Measurements from ENCODE around the gene NGEF.

DNA sequence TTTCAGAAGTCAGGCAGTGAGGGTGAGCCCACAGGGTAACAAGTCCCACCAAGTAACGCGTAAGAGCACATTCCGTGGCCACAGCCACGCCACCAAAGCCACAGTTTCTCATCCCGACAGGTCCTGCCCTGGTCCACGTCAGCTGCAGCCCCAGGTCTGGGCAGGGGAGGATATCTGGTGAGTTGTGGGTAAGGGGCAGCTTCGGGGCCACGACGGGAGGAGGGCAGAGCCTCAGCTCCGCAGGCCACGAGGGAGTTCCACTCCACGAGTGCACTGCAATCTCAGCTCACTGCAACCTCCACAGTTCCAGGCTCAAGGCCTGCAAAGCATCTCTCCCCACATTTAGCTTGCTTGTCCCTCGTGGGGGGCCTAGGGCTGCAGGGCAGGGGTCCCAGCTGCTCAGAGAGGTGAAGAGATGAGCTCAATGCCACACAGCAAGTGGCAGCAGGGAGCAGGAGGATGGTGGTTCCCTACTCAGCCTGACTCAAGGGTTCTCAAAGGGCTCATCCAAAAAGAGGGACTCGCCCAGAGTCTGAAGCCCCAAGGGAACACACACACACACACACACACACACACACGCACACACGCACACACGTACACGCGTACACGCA lies 130.4 kb downstream of the NGEF start:
- TF ChIP-seq ATF3 (IDR thresholded peaks at IDR 0.05) (no peak), CTCF (IDR thresholded peaks at IDR 0.05; ENCODE audit: low read depth, low read length, missing input control) (no peak), RXRA (IDR thresholded peaks at IDR 0.05) (no peak), GABPA (IDR thresholded peaks at IDR 0.05 in 1 of 2, conservative IDR thresholded peaks at IDR 0.05 in 1 of 2) (no peak), JUND (IDR thresholded peaks at IDR 0.05) (no peak), ZBTB33 (IDR thresholded peaks at IDR 0.05) (no peak), EGR1 (IDR thresholded peaks at IDR 0.05; ENCODE audit: low read depth in 2 of 2) (no peak), TAF1 (conservative IDR thresholded peaks at IDR 0.05) (no peak)
- TF ChIP-seq, protein P1, sequence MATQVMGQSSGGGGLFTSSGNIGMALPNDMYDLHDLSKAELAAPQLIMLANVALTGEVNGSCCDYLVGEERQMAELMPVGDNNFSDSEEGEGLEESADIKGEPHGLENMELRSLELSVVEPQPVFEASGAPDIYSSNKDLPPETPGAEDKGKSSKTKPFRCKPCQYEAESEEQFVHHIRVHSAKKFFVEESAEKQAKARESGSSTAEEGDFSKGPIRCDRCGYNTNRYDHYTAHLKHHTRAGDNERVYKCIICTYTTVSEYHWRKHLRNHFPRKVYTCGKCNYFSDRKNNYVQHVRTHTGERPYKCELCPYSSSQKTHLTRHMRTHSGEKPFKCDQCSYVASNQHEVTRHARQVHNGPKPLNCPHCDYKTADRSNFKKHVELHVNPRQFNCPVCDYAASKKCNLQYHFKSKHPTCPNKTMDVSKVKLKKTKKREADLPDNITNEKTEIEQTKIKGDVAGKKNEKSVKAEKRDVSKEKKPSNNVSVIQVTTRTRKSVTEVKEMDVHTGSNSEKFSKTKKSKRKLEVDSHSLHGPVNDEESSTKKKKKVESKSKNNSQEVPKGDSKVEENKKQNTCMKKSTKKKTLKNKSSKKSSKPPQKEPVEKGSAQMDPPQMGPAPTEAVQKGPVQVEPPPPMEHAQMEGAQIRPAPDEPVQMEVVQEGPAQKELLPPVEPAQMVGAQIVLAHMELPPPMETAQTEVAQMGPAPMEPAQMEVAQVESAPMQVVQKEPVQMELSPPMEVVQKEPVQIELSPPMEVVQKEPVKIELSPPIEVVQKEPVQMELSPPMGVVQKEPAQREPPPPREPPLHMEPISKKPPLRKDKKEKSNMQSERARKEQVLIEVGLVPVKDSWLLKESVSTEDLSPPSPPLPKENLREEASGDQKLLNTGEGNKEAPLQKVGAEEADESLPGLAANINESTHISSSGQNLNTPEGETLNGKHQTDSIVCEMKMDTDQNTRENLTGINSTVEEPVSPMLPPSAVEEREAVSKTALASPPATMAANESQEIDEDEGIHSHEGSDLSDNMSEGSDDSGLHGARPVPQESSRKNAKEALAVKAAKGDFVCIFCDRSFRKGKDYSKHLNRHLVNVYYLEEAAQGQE (IDR thresholded peaks at IDR 0.05): no peak
